K562 (cell line): ENCODE results near the gene PSG4. TPM values are rescaled to one million over a fixed set of nuclear protein-coding genes. Genes with fewer than 3 reads are reported as not detected.
"Not testable (repeated sequence)": the region's sequence is repeated elsewhere in the genome, so short reads cannot be mapped to it uniquely, and the experiment has no call there.

ENCODE experiments used
- ATAC-seq: fragments of 200-7000 bp; cut with Tn5 transposase; 3 replicates; pipeline ENCODE4 v1.9.1; 2020; ENCODE audit warnings: moderate library complexity
- BruUV-seq: library from RNA; stranded (reverse); fragments of 400-500 nt; replicated peaks from 2 replicates; lab custom pipeline; 2021; lab: Mats Ljungman, UMichigan
- CTCF ChIA-PET: fragments of 300-600 bp; formaldehyde crosslinking; extraction: SDS; loops from one replicate; lab custom pipeline; 2021; ENCODE audit warnings: low intra/inter-chr PET ratio; lab: Yijun Ruan, JAX
- POLR2A ChIA-PET: fragments of 300-600, 350-650 bp; sonication (Branson Sonifier 250); formaldehyde crosslinking; extraction: SDS; loops from one replicate; lab custom pipeline; 2021; ENCODE audit warnings: antibody characterized with exemption, inconsistent platforms; lab: Yijun Ruan, JAX
- DNase-seq, 4 experiments: peaks; one replicate each; pipeline versions ENCODE4 v3.0.0 to v3.0.0-alpha.2; 2011 to 2018; ENCODE audit warnings: low spot score in 3 of 4, mixed read lengths in 3 of 4; ENCODE audit errors: extremely low read depth in 1 of 4
- FAIRE-seq: peaks from 2 replicates; lab custom pipeline; 2011; peaks lifted over from hg19 to GRCh38; lab: Jason Lieb, UNC
- H2AFZ ChIP-seq: 2 replicates; pipeline ENCODE4 v1.6.0; 2011; ENCODE audit warnings: low read depth, low read length, control low read depth, inconsistent platforms
- H3K27ac ChIP-seq: fragments of 200-600 bp; 3 replicates; pipeline ENCODE4 v1.8.0; 2011; ENCODE audit warnings: low read depth, mild to moderate bottlenecking, control low read depth, inconsistent platforms, low read length, moderate library complexity, mixed read lengths; ENCODE audit errors: extremely low read depth
- H3K27me3 ChIP-seq, 2 experiments: fragments of 300-600 bp in 1 of 2; 2 replicates in 1 of 2; 3 replicates in 1 of 2; pipeline versions ENCODE4 v1.6.0 to v1.8.0; 2011; ENCODE audit warnings: inconsistent platforms in 2 of 2, low read length in 2 of 2, mild to moderate bottlenecking in 1 of 2, mixed read lengths in 1 of 2, moderate library complexity in 1 of 2; ENCODE audit not compliant: control insufficient read depth in 2 of 2, insufficient read depth in 2 of 2
- H3K36me3 ChIP-seq: fragments of 300-600 bp; 3 replicates; pipeline ENCODE4 v1.8.0; 2011; ENCODE audit warnings: mild to moderate bottlenecking, low read length, inconsistent platforms; ENCODE audit not compliant: control insufficient read depth, insufficient read depth
- H3K4me1 ChIP-seq, 2 experiments: fragments of 200-600 bp in 1 of 2; replicated peaks in 1 of 2; 2 replicates in 1 of 2; 3 replicates in 1 of 2; pipeline versions ENCODE4 v1.5.1 to v1.8.0; 2011; ENCODE audit warnings: inconsistent platforms in 2 of 2, low read length in 2 of 2, mild to moderate bottlenecking in 1 of 2, mixed read lengths in 1 of 2, moderate library complexity in 1 of 2; ENCODE audit not compliant: control insufficient read depth in 2 of 2, insufficient read depth in 2 of 2
- H3K4me2 ChIP-seq: 2 replicates; pipeline ENCODE4 v1.6.1; 2011; ENCODE audit warnings: low read length, control low read depth, inconsistent platforms, mixed read lengths; ENCODE audit not compliant: insufficient read depth
- H3K4me3 ChIP-seq: fragments of 200-600 bp; sonication (generic), shearing (Covaris generic); 2 replicates; pipeline ENCODE4 v1.5.1; 2016; ENCODE audit warnings: control low read depth, inconsistent platforms
- H3K79me2 ChIP-seq: fragments of 200-600 bp; 3 replicates; pipeline ENCODE4 v1.8.0; 2011; ENCODE audit warnings: low read length, inconsistent platforms; ENCODE audit not compliant: control insufficient read depth, insufficient read depth
- H3K9ac ChIP-seq, 2 experiments: 2 replicates each; pipeline versions ENCODE4 v1.6.0 to v1.6.1; 2011; ENCODE audit warnings: low read depth in 2 of 2, low read length in 2 of 2, control low read depth in 1 of 2, inconsistent platforms in 1 of 2, mild to moderate bottlenecking in 1 of 2, mixed read lengths in 1 of 2; ENCODE audit not compliant: insufficient read depth in 1 of 2
- H3K9me1 ChIP-seq: one replicate; pipeline ENCODE4 v1.6.0; 2011; ENCODE audit warnings: inconsistent platforms, mild to moderate bottlenecking, low read length, moderate library complexity; ENCODE audit not compliant: control insufficient read depth, insufficient read depth
- H3K9me3 ChIP-seq: replicated peaks from 2 replicates; pipeline ENCODE4 v1.5.1; 2011; ENCODE audit warnings: low read depth, low read length, inconsistent platforms; ENCODE audit not compliant: control insufficient read depth, insufficient read depth
- H4K20me1 ChIP-seq: replicated peaks from 2 replicates; pipeline ENCODE4 v1.6.1; 2011; ENCODE audit warnings: low read length, inconsistent platforms, mixed read lengths; ENCODE audit not compliant: control insufficient read depth, insufficient read depth
- ATF3 ChIP-seq, 2 experiments: fragments of 450-650 bp in 1 of 2; sonication (generic) in 1 of 2; formaldehyde crosslinking in 1 of 2; IDR thresholded peaks in 1 of 2; conservative IDR thresholded peaks in 1 of 2; 2 replicates each; pipeline versions ENCODE4 v1.6.1 to v1.8.1; 2016 to 2023; ENCODE audit warnings: mild to moderate bottlenecking in 2 of 2, moderate library complexity in 2 of 2, inconsistent platforms in 1 of 2, missing genetic modification reagents in 1 of 2
- FOSL1 ChIP-seq: fragments of 200-800 bp; sonication (Bioruptor generic); conservative IDR thresholded peaks from 2 replicates; pipeline ENCODE4 v1.6.1; 2016; ENCODE audit warnings: missing genetic modification characterization, missing compliant biosample characterization
- WGBS: fragments of 100-300 bp; shearing (Covaris generic); methylation state at CpG from one replicate; pipeline ENCODE4 v1.1.6; 2016; ENCODE audit warnings: low coverage, mixed read lengths; ENCODE audit not compliant: insufficient coverage; ENCODE audit errors: missing lambda C conversion rate; 5-methylcytosine and 5-hydroxymethylcytosine counted together
- in situ Hi-C: fragments of 300-500 bp; cut with MboI; formaldehyde crosslinking; loops from 4 replicates; pipeline ENCODE4 v1.15.0; 2018; ENCODE audit warnings: inconsistent platforms, mixed read lengths
- intact Hi-C: fragments of 100-400 bp; cut with micrococcal nuclease; formaldehyde crosslinking; loops from 2 replicates; pipeline ENCODE4 v1.14.2; 2022
- polyA plus RNA-seq, 8 experiments: library from polyadenylated mRNA; depleted of rRNA in 4 of 8; stranded (reverse) in 5 of 8; unstranded in 3 of 8; fragments of >200 nt; fragmentation: Nextera tagmentation in 2 of 8; fragmentation: Illumina TruSeq in 1 of 8; extraction: Ambion mirVana in 2 of 8; extraction: Trizol in 1 of 8; gene quantifications; 2 replicates each; pipeline versions ENCODE4 v1.2.1 to v1.2.3, GENCODE V29; 2011 to 2014; ENCODE audit warnings: inconsistent platforms in 1 of 8, missing spikeins in 1 of 8
- total RNA-seq, 7 experiments: library from RNA; depleted of rRNA in 6 of 7; stranded (reverse); fragments of >200 nt in 6 of 7; fragmentation: Illumina TruSeq in 2 of 7; extraction: Trizol in 2 of 7; gene quantifications; 2 replicates each; pipeline versions ENCODE4 v1.2.1 to v1.2.3, GENCODE V29; 2011 to 2021; ENCODE audit warnings: low replicate concordance in 1 of 7

The PSG4 gene
- total and polyA plus RNA-seq, 9 of the 15 experiments (the other 6 are each of a cell fraction or from before 2014, with no cell fraction given) = 0.03 TPM; not detected in 8

GRCh38 chr19:43201337-43201801 is 4.1 kb downstream of the PSG4 start:
- H3K27me3 ChIP-seq; H3K4me3 ChIP-seq; H3K27ac ChIP-seq; CTCF ChIA-PET; H3K36me3 ChIP-seq; H3K9me1 ChIP-seq; FAIRE-seq; H3K79me2 ChIP-seq; intact Hi-C loops; BruUV-seq; ATAC-seq; H3K9me3 ChIP-seq; POLR2A ChIA-PET; in situ Hi-C loops; DNase-seq; H4K20me1 ChIP-seq; H3K4me1 ChIP-seq; H2AFZ ChIP-seq; H3K9ac ChIP-seq; H3K4me2 ChIP-seq; TF ChIP-seq ATF3 (CRISPR knock-in tag; conservative IDR thresholded peaks at IDR 0.05): not testable (repeated sequence)
- WGBS = 0% methylated on average over 6 of the region's 7 CpGs
- TF ChIP-seq ATF3 (IDR thresholded peaks at IDR 0.05) (peak; percentile 39; the same call in 1 of the 2 replicates), FOSL1 (tag) (0 out of 2 replicates have a peak, but pooled peaks have one; percentile 30)
